ENCODE data around the gene ACOT12. TPM values are rescaled to one million over a fixed set of nuclear protein-coding genes. Genes with fewer than 3 reads are reported as not detected.
"Not testable (repeated sequence)": the region's sequence is repeated elsewhere in the genome, so short reads cannot be mapped to it uniquely, and the experiment has no call there.

ACOT12 gene
- total RNA-seq, 1 experiment from 2014 or later: not detected

- ATAC-seq (no peak), DNase-seq (no peak)
- Histone ChIP-seq H3K36me3 (ENCODE audit: low read depth, low read length) (no peaks in the 10 kb centered on the region), H3K4me3 (ENCODE audit: low read length) (no peak overlapping the region), H3K27me3 (ENCODE audit: low read length) (no peaks in the 10 kb centered on the region), H2AFZ (ENCODE audit: low read length) (no peak overlapping the region), H3K79me2 (ENCODE audit: low read length) (no peaks in the 10 kb centered on the region), H3K9me3 (ENCODE audit: low read length) (no peaks in the 10 kb centered on the region), H3K27ac (ENCODE audit: low read length) (no peak overlapping the region), H3K9me2 (replicated peaks; ENCODE audit: low read length) (no peaks in the 10 kb centered on the region), H3K9ac (ENCODE audit: low read length) (no peak overlapping the region), H3K4me2 (ENCODE audit: low read length) (no peak overlapping the region), H3F3A (ENCODE audit: low read length, unreplicated experiment) (no peaks in the 10 kb centered on the region), H3K4me1 (ENCODE audit: insufficient read depth, low read length) (no peaks in the 10 kb centered on the region), H4K20me1 (ENCODE audit: low read length) (no peaks in the 10 kb centered on the region)
- POLR2A ChIA-PET (ENCODE audit: unreplicated experiment): no interaction called here
- CTCF ChIA-PET: no interaction called here
- intact Hi-C loops (cut with micrococcal nuclease): no loop called here
- TF ChIP-seq EZH2phosphoT487 (IDR thresholded peaks at IDR 0.05; ENCODE audit: borderline replicate concordance, low read length) (no peak), EZH2 (IDR thresholded peaks at IDR 0.05; ENCODE audit: low read length, unreplicated experiment) (no peak), CTCF (conservative IDR thresholded peaks at IDR 0.05; ENCODE audit: low read depth, low read length) (no peak)
- BruUV-seq (replicated peaks): no TSS peak
These were observed 16.0 kb upstream of the ACOT12 start for GRCh38 chr5:81409896-81410295.

- CTCF ChIA-PET: no interaction called here
- Histone ChIP-seq H3K4me1 (ENCODE audit: insufficient read depth, low read length) (no peaks in the 10 kb centered on the region), H3F3A (ENCODE audit: low read length, unreplicated experiment) (no peaks in the 10 kb centered on the region), H3K4me2 (ENCODE audit: low read length) (no peak overlapping the region), H3K4me3 (ENCODE audit: low read length) (no peak overlapping the region), H2AFZ (ENCODE audit: low read length) (no peak overlapping the region), H3K27me3 (ENCODE audit: low read length) (no peaks in the 10 kb centered on the region), H3K9ac (ENCODE audit: low read length) (no peak overlapping the region), H3K27ac (ENCODE audit: low read length) (no peak overlapping the region), H3K36me3 (ENCODE audit: low read depth, low read length) (no peaks in the 10 kb centered on the region), H3K79me2 (ENCODE audit: low read length) (no peaks in the 10 kb centered on the region), H4K20me1 (ENCODE audit: low read length) (no peaks in the 10 kb centered on the region), H3K9me2 (replicated peaks; ENCODE audit: low read length) (no peaks in the 10 kb centered on the region), H3K9me3 (ENCODE audit: low read length) (no peaks in the 10 kb centered on the region)
- POLR2A ChIA-PET (ENCODE audit: unreplicated experiment): no interaction called here
- no peak for DNase-seq
- TF ChIP-seq EZH2phosphoT487 (IDR thresholded peaks at IDR 0.05; ENCODE audit: borderline replicate concordance, low read length) (no peak), EZH2 (IDR thresholded peaks at IDR 0.05; ENCODE audit: low read length, unreplicated experiment) (no peak), CTCF (conservative IDR thresholded peaks at IDR 0.05; ENCODE audit: low read depth, low read length) (no peak)
- no peak for ATAC-seq
- intact Hi-C loops (cut with micrococcal nuclease): no loop called here
- BruUV-seq (replicated peaks): no TSS peak
These were observed 15.4 kb upstream of the ACOT12 start for GRCh38 chr5:81409361-81409760.

GRCh38 chr5:81408496-81408895, 14.6 kb upstream of the ACOT12 start:
- ChIA-PET POLR2A (ENCODE audit: unreplicated experiment) (no interaction called here), CTCF (no interaction called here)
- Histone ChIP-seq H3K4me1 (ENCODE audit: insufficient read depth, low read length) (no peaks in the 10 kb centered on the region), H3K4me2 (ENCODE audit: low read length) (no peak overlapping the region), H3K79me2 (ENCODE audit: low read length) (no peaks in the 10 kb centered on the region), H3K9ac (ENCODE audit: low read length) (no peak overlapping the region), H3K4me3 (ENCODE audit: low read length) (no peak overlapping the region), H3K27me3 (ENCODE audit: low read length) (no peaks in the 10 kb centered on the region), H3F3A (ENCODE audit: low read length, unreplicated experiment) (no peaks in the 10 kb centered on the region), H3K9me2 (replicated peaks; ENCODE audit: low read length) (no peaks in the 10 kb centered on the region), H4K20me1 (ENCODE audit: low read length) (no peaks in the 10 kb centered on the region), H2AFZ (ENCODE audit: low read length) (no peak overlapping the region), H3K27ac (ENCODE audit: low read length) (no peak overlapping the region), H3K9me3 (ENCODE audit: low read length) (no peaks in the 10 kb centered on the region), H3K36me3 (ENCODE audit: low read depth, low read length) (no peaks in the 10 kb centered on the region)
- no peak for ATAC-seq
- no TSS peak for BruUV-seq (replicated peaks)
- DNase-seq: no peak
- TF ChIP-seq EZH2phosphoT487 (IDR thresholded peaks at IDR 0.05; ENCODE audit: borderline replicate concordance, low read length): no peak
- no peak for TF ChIP-seq EZH2 (IDR thresholded peaks at IDR 0.05; ENCODE audit: low read length, unreplicated experiment)
- TF ChIP-seq CTCF (conservative IDR thresholded peaks at IDR 0.05; ENCODE audit: low read depth, low read length): no peak
- intact Hi-C loops (cut with micrococcal nuclease): no loop called here

GRCh38 chr5:81407811-81408210, 13.9 kb upstream of the ACOT12 start:
- ATAC-seq; H3K36me3 ChIP-seq (ENCODE audit: low read depth, low read length); POLR2A ChIA-PET (ENCODE audit: unreplicated experiment): not testable (repeated sequence)

More at GRCh38 chr5:81407811-81408210, 13.9 kb upstream of the ACOT12 start:
- H3K27me3 ChIP-seq (ENCODE audit: low read length); H3K4me1 ChIP-seq (ENCODE audit: insufficient read depth, low read length); H3K9me3 ChIP-seq (ENCODE audit: low read length); BruUV-seq (replicated peaks); intact Hi-C loops (cut with micrococcal nuclease); H3K4me3 ChIP-seq (ENCODE audit: low read length); H2AFZ ChIP-seq (ENCODE audit: low read length); CTCF ChIA-PET; H3K79me2 ChIP-seq (ENCODE audit: low read length); H3K4me2 ChIP-seq (ENCODE audit: low read length); H3K27ac ChIP-seq (ENCODE audit: low read length); H3F3A ChIP-seq (ENCODE audit: low read length, unreplicated experiment); DNase-seq; H4K20me1 ChIP-seq (ENCODE audit: low read length); H3K9ac ChIP-seq (ENCODE audit: low read length); H3K9me2 ChIP-seq (replicated peaks; ENCODE audit: low read length): not testable (repeated sequence)

All from PC-3 (cell line).